ENCODE results near the gene IDNK. TPM values are rescaled to one million over a fixed set of nuclear protein-coding genes. Genes with fewer than 3 reads are reported as not detected.

IDNK gene
- total and polyA plus RNA-seq, 4 donors, result 5.6 to 33.4 (median 14.7) TPM

GRCh38 chr9:83623679-83624076 is 735 bp downstream of the IDNK start (continued):
- no peak for TF ChIP-seq JUND (IDR thresholded peaks at IDR 0.05)
- peak in 1 of 2 donors; percentile 21 for TF ChIP-seq RAD21 (IDR thresholded peaks at IDR 0.05)
- TF ChIP-seq NR2F2 (IDR thresholded peaks at IDR 0.05), result no peak

- 82% methylated on average over 3 of the region's 3 CpGs for WGBS
- TF ChIP-seq RAD21 (IDR thresholded peaks at IDR 0.05) (no peak), HNF4A (conservative IDR thresholded peaks at IDR 0.05) (peak in 1 of 2 donors; percentile 57)
- Histone ChIP-seq H3K9ac (ENCODE audit: low read depth in 1 of 2, low read length in 2 of 2) (no peak overlapping the region), H3K27me3 (ENCODE audit: control insufficient read depth in 4 of 4, insufficient read depth in 4 of 4, low read length in 3 of 4) (no peaks in the 10 kb centered on the region), H3K27ac (ENCODE audit: low read depth in 1 of 2, low read length in 2 of 2) (peak overlapping the region in 1 of 2 donors; percentile 14), H3K4me3 (ENCODE audit: low read depth in 1 of 3, low read length in 3 of 3) (no peak overlapping the region), H3K4me1 (ENCODE audit: control insufficient read depth in 4 of 4, insufficient read depth in 4 of 4, low read length in 3 of 4) (peaks cover 9 to 62% (median 42%) of the 10 kb centered on the region in 4 donors), H3K9me3 (ENCODE audit: control insufficient read depth in 4 of 4, low read length in 3 of 4) (no peaks in the 10 kb centered on the region), H3K36me3 (ENCODE audit: control insufficient read depth in 4 of 4, insufficient read depth in 3 of 4, low read depth in 1 of 4, low read length in 3 of 4) (peaks cover 0 to 11% (median 0%) of the 10 kb centered on the region in 4 donors)
- DNase-seq (ENCODE audit: low spot score), result no peak
These were observed 2.2 kb downstream of the IDNK start for GRCh38 chr9:83625178-83625577.

GRCh38 chr9:83628540-83628939 is 5.6 kb downstream of the IDNK start:
- peak overlapping the region in 1 of 2 donors; percentile 69 for H3K27ac ChIP-seq (ENCODE audit: low read depth in 1 of 2, low read length in 2 of 2)
- no peaks in the 10 kb centered on the region for H3K27me3 ChIP-seq (ENCODE audit: control insufficient read depth in 4 of 4, insufficient read depth in 4 of 4, low read length in 3 of 4)
- no peak overlapping the region for H3K9ac ChIP-seq (ENCODE audit: low read depth in 1 of 2, low read length in 2 of 2)
- TF ChIP-seq GABPA (IDR thresholded peaks at IDR 0.05 in 1 of 2, conservative IDR thresholded peaks at IDR 0.05 in 1 of 2) (no peak), HNF4A (conservative IDR thresholded peaks at IDR 0.05) (no peak)
- DNase-seq (ENCODE audit: low spot score), result no peak
- no peak overlapping the region for H3K4me3 ChIP-seq (ENCODE audit: low read depth in 1 of 3, low read length in 3 of 3)
- peaks cover 9 to 47% (median 30%) of the 10 kb centered on the region in 4 donors for H3K4me1 ChIP-seq (ENCODE audit: control insufficient read depth in 4 of 4, insufficient read depth in 4 of 4, low read length in 3 of 4)
- H3K9me3 ChIP-seq (ENCODE audit: control insufficient read depth in 4 of 4, low read length in 3 of 4), result no peaks in the 10 kb centered on the region
- 91% methylated on average over 5 of the region's 5 CpGs for WGBS
- H3K36me3 ChIP-seq (ENCODE audit: control insufficient read depth in 4 of 4, insufficient read depth in 3 of 4, low read depth in 1 of 4, low read length in 3 of 4), result peaks cover 0 to 11% (median 0%) of the 10 kb centered on the region in 4 donors

GRCh38 chr9:83629433-83630104 is 6.6 kb downstream of the IDNK start:
- no peaks in the 10 kb centered on the region for H3K27me3 ChIP-seq (ENCODE audit: control insufficient read depth in 4 of 4, insufficient read depth in 4 of 4, low read length in 3 of 4)
- WGBS, result 39% methylated on average over 7 of the region's 7 CpGs
- peak; percentile 59 for DNase-seq (ENCODE audit: low spot score)

More at GRCh38 chr9:83629433-83630104, 6.6 kb downstream of the IDNK start:
- H3K4me1 ChIP-seq (ENCODE audit: control insufficient read depth in 4 of 4, insufficient read depth in 4 of 4, low read length in 3 of 4), result peaks cover 7 to 37% (median 22%) of the 10 kb centered on the region in 4 donors
- peak overlapping the region; percentile 44 to 69 for H3K27ac ChIP-seq (ENCODE audit: low read depth in 1 of 2, low read length in 2 of 2)
- peak; percentile 98 for TF ChIP-seq SP1 (IDR thresholded peaks at IDR 0.05)
- peak; percentile 67 to 83 for TF ChIP-seq JUND (IDR thresholded peaks at IDR 0.05)
- TF ChIP-seq NR2F2 (IDR thresholded peaks at IDR 0.05), result peak; percentile 96
- TF ChIP-seq MAX (IDR thresholded peaks at IDR 0.05), result peak; percentile 99
- peak; percentile 100 for TF ChIP-seq HNF4G (IDR thresholded peaks at IDR 0.05)
- no peak for TF ChIP-seq TAF1 (conservative IDR thresholded peaks at IDR 0.05)
- TF ChIP-seq ATF3 (IDR thresholded peaks at IDR 0.05), result peak; percentile 63
- peak in 1 of 2 donors; percentile 42 for TF ChIP-seq GABPA (IDR thresholded peaks at IDR 0.05 in 1 of 2, conservative IDR thresholded peaks at IDR 0.05 in 1 of 2)
- peak; percentile 100 for TF ChIP-seq HNF4A (conservative IDR thresholded peaks at IDR 0.05)
- TF ChIP-seq FOXA2 (IDR thresholded peaks at IDR 0.05), result peak; percentile 64
- TF ChIP-seq RAD21 (IDR thresholded peaks at IDR 0.05), result peak; percentile 54
- peak; percentile 18 to 90 for TF ChIP-seq EGR1 (IDR thresholded peaks at IDR 0.05; ENCODE audit: low read depth in 2 of 2)
- no peak for TF ChIP-seq CTCF (IDR thresholded peaks at IDR 0.05; ENCODE audit: low read depth, low read length, missing input control)
- peak; percentile 98 for TF ChIP-seq RXRA (IDR thresholded peaks at IDR 0.05)
- peak; percentile 86 for TF ChIP-seq REST (IDR thresholded peaks at IDR 0.05)
- TF ChIP-seq YY1 (IDR thresholded peaks at IDR 0.05), result peak; percentile 92
- peak; percentile 95 for TF ChIP-seq ZBTB33 (IDR thresholded peaks at IDR 0.05)
- TF ChIP-seq FOXA1 (IDR thresholded peaks at IDR 0.05), result peak; percentile 59
- no peaks in the 10 kb centered on the region for H3K9me3 ChIP-seq (ENCODE audit: control insufficient read depth in 4 of 4, low read length in 3 of 4)
- peaks cover 0 to 11% (median 0%) of the 10 kb centered on the region in 4 donors for H3K36me3 ChIP-seq (ENCODE audit: control insufficient read depth in 4 of 4, insufficient read depth in 3 of 4, low read depth in 1 of 4, low read length in 3 of 4)
- H3K9ac ChIP-seq (ENCODE audit: low read depth in 1 of 2, low read length in 2 of 2), result no peak overlapping the region
- H3K4me3 ChIP-seq (ENCODE audit: low read depth in 1 of 3, low read length in 3 of 3), result no peak overlapping the region
